Mammary epithelial cell (primary cell): ENCODE results near the gene GFRA4.

Experiments
- CTCF ChIP-seq, 2 donors: IDR thresholded peaks in 1 of 2; conservative IDR thresholded peaks in 1 of 2; 2 replicates each; pipeline ENCODE4 v1.5.1; 2011 to 2012; ENCODE audit warnings: inconsistent platforms in 2 of 2, low read length in 2 of 2, mild to moderate bottlenecking in 2 of 2, control low read depth in 1 of 2, low read depth in 1 of 2; ENCODE audit not compliant: insufficient read depth in 1 of 2; ENCODE audit errors: extremely low read depth in 1 of 2
- EZH2 ChIP-seq: IDR thresholded peaks from 2 replicates; pipeline ENCODE4 v1.6.1; 2012; ENCODE audit warnings: low read length, inconsistent platforms, borderline replicate concordance

GRCh38 chr20:3698591-3699001 is 35.4 kb upstream of the GFRA4 start:
- TF ChIP-seq CTCF (conservative IDR thresholded peaks at IDR 0.05 in 1 of 2, IDR thresholded peaks at IDR 0.05 in 1 of 2; ENCODE audit: extremely low read depth in 1 of 2, insufficient read depth in 1 of 2, low read depth in 1 of 2, low read length in 2 of 2), result no peak
- no peak for TF ChIP-seq EZH2
